ENCODE data around the gene BEND6. TPM values are rescaled to one million over a fixed set of nuclear protein-coding genes. Genes with fewer than 3 reads are reported as not detected.

BEND6 gene
- total and polyA plus RNA-seq, 2 of the 8 experiments (the other 6 are each of a cell fraction or from before 2014, with no cell fraction given): 0.71 to 2.1 TPM

GRCh38 chr6:56934876-56935275, 20.0 kb upstream of the BEND6 start:
- DNase-seq (ENCODE audit: low read depth in 1 of 2, low spot score in 2 of 2) (no peak), FAIRE-seq (no peak)
- Histone ChIP-seq H3K23me2 (ENCODE audit: low read depth, low read length) (no peaks in the 10 kb centered on the region), H3K14ac (ENCODE audit: insufficient read length) (no peak overlapping the region), H2AFZ (ENCODE audit: low read length) (no peak overlapping the region), H3K4ac (replicated peaks; ENCODE audit: insufficient read length, low read depth, low read length) (no peak overlapping the region), H2BK12ac (ENCODE audit: low read depth, low read length) (no peak overlapping the region), H3K79me1 (ENCODE audit: low read depth, low read length) (no peaks in the 10 kb centered on the region), H3K27me3 (replicated peaks in 1 of 4; ENCODE audit: control insufficient read depth in 3 of 4, extremely low read depth in 1 of 4, insufficient read depth in 3 of 4, low read length in 3 of 4) (no peaks in the 10 kb centered on the region), H4K5ac (ENCODE audit: insufficient read length, low read depth, low read length) (no peak overlapping the region), H3K4me1 (replicated peaks in 1 of 4; ENCODE audit: control insufficient read depth in 3 of 4, insufficient read depth in 4 of 4, low read length in 3 of 4) (no peaks in the 10 kb centered on the region), H3K27ac (ENCODE audit: low read depth, low read length) (no peak overlapping the region), H4K8ac (ENCODE audit: extremely low read depth, insufficient read depth, low read length) (no peak overlapping the region), H3K9ac (replicated peaks in 1 of 4; ENCODE audit: extremely low read depth in 1 of 4, low read depth in 3 of 4, low read length in 3 of 4) (no peak overlapping the region), H3K9me3 (ENCODE audit: insufficient read depth in 2 of 2, low read depth in 1 of 2, low read length in 1 of 2) (no peaks in the 10 kb centered on the region), H3K56ac (replicated peaks; ENCODE audit: insufficient read length, low read depth, low read length) (no peak overlapping the region), H2BK20ac (ENCODE audit: low read length) (no peak overlapping the region), H3K18ac (ENCODE audit: extremely low read depth, low read length) (no peak overlapping the region), H4K20me1 (replicated peaks in 1 of 2; ENCODE audit: control insufficient read depth in 1 of 2, insufficient read depth in 2 of 2, low read length in 2 of 2) (no peaks in the 10 kb centered on the region), H3K4me2 (ENCODE audit: insufficient read depth in 1 of 2, low read depth in 2 of 2, low read length in 2 of 2) (no peak overlapping the region), H3K79me2 (ENCODE audit: control insufficient read depth in 1 of 2, insufficient read depth in 2 of 2, low read length in 2 of 2) (no peaks in the 10 kb centered on the region), H2BK120ac (replicated peaks; ENCODE audit: low read depth, low read length) (no peak overlapping the region), H3K4me3 (ENCODE audit: extremely low read depth in 1 of 4, insufficient read depth in 2 of 4, low read depth in 3 of 4, low read length in 4 of 4) (no peak overlapping the region), H2AK5ac (ENCODE audit: low read depth, low read length) (no peak overlapping the region), H2BK5ac (ENCODE audit: low read depth, low read length) (no peak overlapping the region), H3K23ac (ENCODE audit: insufficient read length) (no peak overlapping the region), H2BK15ac (ENCODE audit: low read length) (no peak overlapping the region), H3K36me3 (ENCODE audit: control insufficient read depth in 2 of 4, insufficient read depth in 4 of 4, low read length in 3 of 4) (no peaks in the 10 kb centered on the region), H4K91ac (replicated peaks; ENCODE audit: insufficient read length, low read length) (no peak overlapping the region)
- WGBS, 2 experiments (ENCODE audit: extremely low coverage in 1 of 2, insufficient coverage in 1 of 2, insufficient read length in 1 of 2, insufficient replicate concordance in 2 of 2, low coverage in 1 of 2, low lambda C conversion rate in 2 of 2, missing lambda C conversion rate in 1 of 2): 96% methylated on average over 4 of the region's 4 CpGs; no CpG with 5 or more reads in 1 of the 2 experiments
- ChIA-PET POLR2A (ENCODE audit: partially characterized antibody) (interaction anchor here (0.6 kb wide), 1 partner anchor 264 kb away, joined by 3 read pairs; no protein-coding TSS in a partner anchor), CTCF (ENCODE audit: partially characterized antibody) (interaction anchor here (0.5 to 9.2 kb wide), 5 partner anchors 9 to 297 kb away, joined by 3 to 66 read pairs (median 3); partner anchors contain the start of gene BEND6)
- TF ChIP-seq TBP (IDR thresholded peaks at IDR 0.05; ENCODE audit: low read depth, low read length) (no peak), MAX (IDR thresholded peaks at IDR 0.05) (no peak), EGR1 (IDR thresholded peaks at IDR 0.05; ENCODE audit: borderline replicate concordance, low read depth, low read length) (no peak), CHD2 (IDR thresholded peaks at IDR 0.05; ENCODE audit: low read length) (no peak), RNF2 (IDR thresholded peaks at IDR 0.05; ENCODE audit: borderline replicate concordance, low read depth, low read length, missing control alignments, poor library complexity, severe bottlenecking) (no peak), SIRT6 (IDR thresholded peaks at IDR 0.05; ENCODE audit: low read length) (no peak)
